ENCODE results near the gene SFXN3. TPM values are rescaled to one million over a fixed set of nuclear protein-coding genes. Genes with fewer than 3 reads are reported as not detected.

SFXN3 gene
- total and polyA plus RNA-seq, 2 experiments from 2014 or later: 0.68 to 3.8 TPM

GRCh38 chr10:100987685-100988049, 43.4 kb upstream of the SFXN3 start (continued):
- TF ChIP-seq JUNB (IDR thresholded peaks at IDR 0.05; ENCODE audit: unreplicated experiment): no peak
- TF ChIP-seq POLR2AphosphoS5 (IDR thresholded peaks at IDR 0.05; ENCODE audit: low read depth): no peak
- no peak for TF ChIP-seq ZNF331 (CRISPR knock-in tag; IDR thresholded peaks at IDR 0.05; ENCODE audit: low read depth)
- TF ChIP-seq ETS1 (IDR thresholded peaks at IDR 0.05): no peak

GRCh38 chr10:100988166-100988565, 42.9 kb upstream of the SFXN3 start:
- peaks cover 14% of the 10 kb centered on the region for H3K27me3 Mint-ChIP-seq (ENCODE audit: insufficient read depth, low read depth, poor library complexity)
- H3K36me3 Mint-ChIP-seq (ENCODE audit: low read depth): peaks cover 45% of the 10 kb centered on the region
- peaks cover 28% of the 10 kb centered on the region for H4K20me1 ChIP-seq (replicated peaks; ENCODE audit: insufficient read depth)
- no peak overlapping the region for H3K27ac ChIP-seq (ENCODE audit: low read depth)
- no peak for TF ChIP-seq ZNF114 (CRISPR knock-in tag; IDR thresholded peaks at IDR 0.05)
- no peak for TF ChIP-seq EZH2phosphoT487 (IDR thresholded peaks at IDR 0.05; ENCODE audit: unreplicated experiment)
- TF ChIP-seq ZNF331 (CRISPR knock-in tag; IDR thresholded peaks at IDR 0.05; ENCODE audit: low read depth): no peak
- no peak for TF ChIP-seq POLR2AphosphoS5 (IDR thresholded peaks at IDR 0.05; ENCODE audit: low read depth)
- no peak for TF ChIP-seq JUNB (IDR thresholded peaks at IDR 0.05; ENCODE audit: unreplicated experiment)
- no peak for TF ChIP-seq ETS1 (IDR thresholded peaks at IDR 0.05)
- no peaks in the 10 kb centered on the region for H3K27me3 ChIP-seq (ENCODE audit: insufficient read depth)
- H3K79me2 ChIP-seq (replicated peaks; ENCODE audit: insufficient read depth): peaks cover 48% of the 10 kb centered on the region
- H3K4me1 ChIP-seq (ENCODE audit: insufficient read depth): no peaks in the 10 kb centered on the region
- H3K4me1 Mint-ChIP-seq: peaks cover 12% of the 10 kb centered on the region
- H3K9me3 Mint-ChIP-seq: peaks cover 2% of the 10 kb centered on the region; the same call in 1 of the 3 replicates
- ATAC-seq (no peak), DNase-seq (ENCODE audit: low spot score) (no peak)
- no peak overlapping the region for H2AFZ ChIP-seq
- H3K9me2 ChIP-seq (ENCODE audit: insufficient read depth): no peaks in the 10 kb centered on the region
- no peak overlapping the region; the same call in 1 of the 2 replicates for H3K27ac Mint-ChIP-seq
- peak overlapping the region; percentile 96 for H3K4me2 ChIP-seq
- peaks cover 23% of the 10 kb centered on the region for H3K36me3 ChIP-seq (ENCODE audit: insufficient read depth)
- H3F3A ChIP-seq (replicated peaks; ENCODE audit: low read depth): peaks cover 15% of the 10 kb centered on the region
- peak overlapping the region; percentile 100 for H3K4me3 ChIP-seq
- peak overlapping the region; percentile 97 for H3K4me3 Mint-ChIP-seq

- DNase-seq (ENCODE audit: low spot score): no peak
- Mint-ChIP-seq H3K9me3 (peaks cover 2% of the 10 kb centered on the region; the same call in 1 of the 3 replicates), H3K4me3 (peak overlapping the region; percentile 97), H3K4me1 (peaks cover 15% of the 10 kb centered on the region), H3K27me3 (ENCODE audit: insufficient read depth, low read depth, poor library complexity) (peaks cover 14% of the 10 kb centered on the region), H3K27ac (no peak overlapping the region), H3K36me3 (ENCODE audit: low read depth) (peaks cover 53% of the 10 kb centered on the region)
- no peak for TF ChIP-seq NANOG (IDR thresholded peaks at IDR 0.05; ENCODE audit: borderline replicate concordance)
- no peak for TF ChIP-seq ETS1 (IDR thresholded peaks at IDR 0.05)
- no peak for TF ChIP-seq EZH2phosphoT487 (IDR thresholded peaks at IDR 0.05; ENCODE audit: unreplicated experiment)
- peaks cover 29% of the 10 kb centered on the region for H3K36me3 ChIP-seq (ENCODE audit: insufficient read depth)
- no peaks in the 10 kb centered on the region for H3K27me3 ChIP-seq (ENCODE audit: insufficient read depth)
- H3K27ac ChIP-seq (ENCODE audit: low read depth): no peak overlapping the region
- peaks cover 48% of the 10 kb centered on the region for H3K79me2 ChIP-seq (replicated peaks; ENCODE audit: insufficient read depth)
- H3F3A ChIP-seq (replicated peaks; ENCODE audit: low read depth): peaks cover 22% of the 10 kb centered on the region
- no peak overlapping the region for H2AFZ ChIP-seq
- H3K4me1 ChIP-seq (ENCODE audit: insufficient read depth): no peaks in the 10 kb centered on the region
- H3K9me2 ChIP-seq (ENCODE audit: insufficient read depth): no peaks in the 10 kb centered on the region
- H3K4me3 ChIP-seq: peak overlapping the region; percentile 100; the same call in 1 of the 2 replicates
- peaks cover 28% of the 10 kb centered on the region for H4K20me1 ChIP-seq (replicated peaks; ENCODE audit: insufficient read depth)
- ATAC-seq: no peak
- H3K4me2 ChIP-seq: peak overlapping the region; percentile 96; the same call in 1 of the 2 replicates
These were observed 41.9 kb upstream of the SFXN3 start for GRCh38 chr10:100989088-100989487.
